Raji (cell line): ENCODE measurements around the gene EXOC2.

Experiments
- POLR2A ChIP-seq: IDR thresholded peaks from 2 replicates; pipeline ENCODE4 v1.6.1; 2011; ENCODE audit warnings: low read depth, low read length, control low read depth; ENCODE audit not compliant: insufficient read depth

The EXOC2 gene

GRCh38 chr6:635233-635632, 57.7 kb downstream of the EXOC2 start:
- no peak for TF ChIP-seq POLR2A

GRCh38 chr6:633611-634010, 59.3 kb downstream of the EXOC2 start:
- TF ChIP-seq POLR2A, result no peak

GRCh38 chr6:628766-629165, 64.2 kb downstream of the EXOC2 start:
- TF ChIP-seq POLR2A, result no peak

- no peak for TF ChIP-seq POLR2A
Measured at GRCh38 chr6:626236-626635, 66.7 kb downstream of the EXOC2 start.

- no peak for TF ChIP-seq POLR2A
Measured at GRCh38 chr6:624979-625378, 68.0 kb downstream of the EXOC2 start.

- TF ChIP-seq POLR2A, result no peak
Measured at GRCh38 chr6:622462-622861, 70.5 kb downstream of the EXOC2 start.

GRCh38 chr6:621931-622330, 71.0 kb downstream of the EXOC2 start:
- TF ChIP-seq POLR2A, result no peak

GRCh38 chr6:620950-621349, 72.0 kb downstream of the EXOC2 start:
- no peak for TF ChIP-seq POLR2A

- no peak for TF ChIP-seq POLR2A
Measured at GRCh38 chr6:620166-620565, 72.8 kb downstream of the EXOC2 start.

- no peak for TF ChIP-seq POLR2A
Measured at GRCh38 chr6:617456-618100, 75.4 kb downstream of the EXOC2 start.

GRCh38 chr6:613981-614380, 79.0 kb downstream of the EXOC2 start:
- TF ChIP-seq POLR2A, result no peak

GRCh38 chr6:611928-612327, 81.0 kb downstream of the EXOC2 start:
- no peak for TF ChIP-seq POLR2A

GRCh38 chr6:610882-611281, 82.1 kb downstream of the EXOC2 start:
- no peak for TF ChIP-seq POLR2A

GRCh38 chr6:609905-610304, 83.0 kb downstream of the EXOC2 start:
- TF ChIP-seq POLR2A, result no peak

- no peak for TF ChIP-seq POLR2A
Measured at GRCh38 chr6:606829-607379, 86.0 kb downstream of the EXOC2 start.

- no peak for TF ChIP-seq POLR2A
Measured at GRCh38 chr6:604579-604978, 88.4 kb downstream of the EXOC2 start.

- TF ChIP-seq POLR2A, result no peak
Measured at GRCh38 chr6:603265-603664, 89.7 kb downstream of the EXOC2 start.
